H1 (cell line): ENCODE results near the gene ACVR2B.

Experiments used
- EGR1 ChIP-seq: IDR thresholded peaks from 2 replicates; pipeline ENCODE4 v1.6.1; 2011; ENCODE audit warnings: low read depth, low read length, borderline replicate concordance
- EP300 ChIP-seq, 2 experiments: IDR thresholded peaks; 1 replicate in 1 of 2; 2 replicates in 1 of 2; pipeline ENCODE4 v1.6.1; 2011 to 2012; ENCODE audit warnings: low read depth in 2 of 2, low read length in 2 of 2, mild to moderate bottlenecking in 2 of 2, borderline replicate concordance in 1 of 2, inconsistent platforms in 1 of 2, moderate library complexity in 1 of 2
- HDAC2 ChIP-seq, 2 experiments: fragments of 300-600 bp in 1 of 2; sonication (generic) in 1 of 2; IDR thresholded peaks; 2 replicates each; pipeline ENCODE4 v1.6.1; 2011 to 2012; ENCODE audit warnings: low read depth in 2 of 2, low read length in 2 of 2, mild to moderate bottlenecking in 2 of 2, moderate library complexity in 2 of 2, borderline replicate concordance in 1 of 2, inconsistent platforms in 1 of 2
- POLR2A ChIP-seq, 2 experiments: IDR thresholded peaks; 1 replicate in 1 of 2; 2 replicates in 1 of 2; pipeline ENCODE4 v1.6.1; 2011; ENCODE audit warnings: low read depth in 2 of 2, low read length in 2 of 2, mild to moderate bottlenecking in 2 of 2; ENCODE audit errors: control extremely low read depth in 1 of 2
- RAD21 ChIP-seq, 2 experiments: IDR thresholded peaks in 1 of 2; conservative IDR thresholded peaks in 1 of 2; 2 replicates each; pipeline ENCODE4 v1.6.1; 2011; ENCODE audit warnings: low read depth in 2 of 2, low read length in 2 of 2, improper control_type of control experiment in 1 of 2, inconsistent platforms in 1 of 2, mild to moderate bottlenecking in 1 of 2, moderate library complexity in 1 of 2
- RBBP5 ChIP-seq: IDR thresholded peaks from 2 replicates; pipeline ENCODE4 v1.7.1; 2012; ENCODE audit warnings: low read depth, mild to moderate bottlenecking, inconsistent platforms, low read length, moderate library complexity, borderline replicate concordance
- RFX5 ChIP-seq: IDR thresholded peaks from 2 replicates; pipeline ENCODE4 v1.6.1; 2011; ENCODE audit warnings: low read depth, low read length, improper control_type of control experiment, borderline replicate concordance
- TAF1 ChIP-seq: IDR thresholded peaks from 2 replicates; pipeline ENCODE4 v1.6.1; 2011; ENCODE audit warnings: mild to moderate bottlenecking, low read depth, low read length
- YY1 ChIP-seq: IDR thresholded peaks from 2 replicates; pipeline ENCODE4 v1.6.1; 2011; ENCODE audit warnings: low read depth, mild to moderate bottlenecking, low read length
- TF ChIP-seq, protein P1 (sequence below), 3 experiments: IDR thresholded peaks; 1 replicate in 2 of 3; 2 replicates in 1 of 3; pipeline versions ENCODE4 v1.5.1 to v1.6.1; 2011; ENCODE audit warnings: low read length in 3 of 3, mild to moderate bottlenecking in 3 of 3, inconsistent platforms in 2 of 3, low read depth in 1 of 3, moderate library complexity in 1 of 3; ENCODE audit not compliant: insufficient read depth in 1 of 3; ENCODE audit errors: control extremely low read depth in 1 of 3

DNA sequence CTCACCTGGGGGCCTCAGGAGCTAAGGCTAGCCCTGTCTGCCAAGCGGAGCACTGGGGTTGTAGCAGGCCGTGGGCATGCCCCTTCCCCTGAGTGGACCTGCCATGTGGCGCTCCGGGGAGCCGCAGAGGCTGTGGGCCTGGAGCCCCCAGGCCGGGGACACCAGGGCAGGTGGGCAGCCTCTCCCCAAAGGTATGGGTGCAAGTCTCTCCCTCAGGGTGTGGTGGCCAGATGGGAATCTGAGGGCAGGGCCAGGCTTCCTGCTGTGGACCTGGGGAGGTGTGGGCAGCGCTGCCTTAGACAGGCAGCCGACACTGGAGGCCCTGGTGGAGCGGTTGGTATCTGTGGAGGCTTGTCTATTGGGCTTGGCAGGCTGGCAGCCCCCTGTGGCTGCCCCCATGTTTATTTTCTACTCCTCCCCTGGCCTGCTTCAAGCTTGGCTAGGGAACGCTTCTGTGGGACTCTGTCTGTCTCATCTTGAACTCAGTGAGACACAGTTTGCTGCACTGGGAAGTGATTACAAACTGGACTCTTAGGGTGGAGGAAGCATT, 5.9 kb downstream of the ACVR2B start:
- TF ChIP-seq, protein P1, sequence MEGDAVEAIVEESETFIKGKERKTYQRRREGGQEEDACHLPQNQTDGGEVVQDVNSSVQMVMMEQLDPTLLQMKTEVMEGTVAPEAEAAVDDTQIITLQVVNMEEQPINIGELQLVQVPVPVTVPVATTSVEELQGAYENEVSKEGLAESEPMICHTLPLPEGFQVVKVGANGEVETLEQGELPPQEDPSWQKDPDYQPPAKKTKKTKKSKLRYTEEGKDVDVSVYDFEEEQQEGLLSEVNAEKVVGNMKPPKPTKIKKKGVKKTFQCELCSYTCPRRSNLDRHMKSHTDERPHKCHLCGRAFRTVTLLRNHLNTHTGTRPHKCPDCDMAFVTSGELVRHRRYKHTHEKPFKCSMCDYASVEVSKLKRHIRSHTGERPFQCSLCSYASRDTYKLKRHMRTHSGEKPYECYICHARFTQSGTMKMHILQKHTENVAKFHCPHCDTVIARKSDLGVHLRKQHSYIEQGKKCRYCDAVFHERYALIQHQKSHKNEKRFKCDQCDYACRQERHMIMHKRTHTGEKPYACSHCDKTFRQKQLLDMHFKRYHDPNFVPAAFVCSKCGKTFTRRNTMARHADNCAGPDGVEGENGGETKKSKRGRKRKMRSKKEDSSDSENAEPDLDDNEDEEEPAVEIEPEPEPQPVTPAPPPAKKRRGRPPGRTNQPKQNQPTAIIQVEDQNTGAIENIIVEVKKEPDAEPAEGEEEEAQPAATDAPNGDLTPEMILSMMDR (IDR thresholded peaks at IDR 0.05; ENCODE audit: control extremely low read depth in 1 of 3, insufficient read depth in 1 of 3, low read depth in 1 of 3, low read length in 3 of 3), result no peak
- TF ChIP-seq POLR2A (IDR thresholded peaks at IDR 0.05; ENCODE audit: control extremely low read depth in 1 of 2, low read depth in 2 of 2, low read length in 2 of 2) (no peak), EP300 (IDR thresholded peaks at IDR 0.05; ENCODE audit: borderline replicate concordance in 1 of 2, low read depth in 2 of 2, low read length in 2 of 2) (no peak), RFX5 (no peak), EGR1 (no peak), RAD21 (IDR thresholded peaks at IDR 0.05 in 1 of 2, conservative IDR thresholded peaks at IDR 0.05 in 1 of 2; ENCODE audit: low read depth in 2 of 2, low read length in 2 of 2) (no peak), TAF1 (no peak), HDAC2 (IDR thresholded peaks at IDR 0.05; ENCODE audit: borderline replicate concordance in 1 of 2, low read depth in 2 of 2, low read length in 2 of 2) (no peak), YY1 (no peak), RBBP5 (no peak)
